ENCODE results near the gene FGF12. TPM values are rescaled to one million over a fixed set of nuclear protein-coding genes. Genes with fewer than 3 reads are reported as not detected.

Gene FGF12
- total RNA-seq, 3 donors from 2014 or later = 0.44 to 2.1 (median 0.66) TPM

- TF ChIP-seq POLR2AphosphoS5 (IDR thresholded peaks at IDR 0.05) = no peak
- no peak for TF ChIP-seq POLR2A (IDR thresholded peaks at IDR 0.05)
- no peak for TF ChIP-seq CTCF (IDR thresholded peaks at IDR 0.05)
- Histone ChIP-seq H3K4me3 (no peak overlapping the region), H3K9me3 (no peaks in the 10 kb centered on the region), H3K27me3 (no peaks in the 10 kb centered on the region), H3K4me1 (no peaks in the 10 kb centered on the region), H3K27ac (no peak overlapping the region), H3K36me3 (no peaks in the 10 kb centered on the region)
- intact Hi-C loops (cut with DNase I; ENCODE audit: low total_unique reads) = no loop called here
- no peak for DNase-seq (ENCODE audit: low spot score in 2 of 2)
Observed at GRCh38 chr3:192641919-192642318, 85.4 kb downstream of the FGF12 start.

- H3K36me3 ChIP-seq = no peaks in the 10 kb centered on the region
- no peaks in the 10 kb centered on the region for H3K4me1 ChIP-seq
- no peak for TF ChIP-seq POLR2AphosphoS5 (IDR thresholded peaks at IDR 0.05)
- H3K9me3 ChIP-seq = no peaks in the 10 kb centered on the region
- no peak for DNase-seq (ENCODE audit: low spot score in 2 of 2)
- no peak overlapping the region for H3K27ac ChIP-seq
- H3K4me3 ChIP-seq = no peak overlapping the region
- intact Hi-C loops (cut with DNase I; ENCODE audit: low total_unique reads) = no loop called here
- H3K27me3 ChIP-seq = no peaks in the 10 kb centered on the region
Observed at GRCh38 chr3:192639987-192640386, 87.4 kb downstream of the FGF12 start.

GRCh38 chr3:192637803-192638202, 89.5 kb downstream of the FGF12 start:
- H3K4me1 ChIP-seq = no peaks in the 10 kb centered on the region
- no peaks in the 10 kb centered on the region for H3K27me3 ChIP-seq
- no peak overlapping the region for H3K4me3 ChIP-seq
- intact Hi-C loops (cut with DNase I; ENCODE audit: low total_unique reads) = no loop called here
- no peaks in the 10 kb centered on the region for H3K9me3 ChIP-seq
- no peak for TF ChIP-seq CTCF (IDR thresholded peaks at IDR 0.05)
- no peak for TF ChIP-seq POLR2AphosphoS5 (IDR thresholded peaks at IDR 0.05)
- no peak for TF ChIP-seq POLR2A (IDR thresholded peaks at IDR 0.05)
- no peak for DNase-seq (ENCODE audit: low spot score in 2 of 2)
- H3K27ac ChIP-seq = no peak overlapping the region
- H3K36me3 ChIP-seq = no peaks in the 10 kb centered on the region

GRCh38 chr3:192636517-192637444, 90.6 kb downstream of the FGF12 start:
- intact Hi-C loops (cut with DNase I; ENCODE audit: low total_unique reads) = no loop called here
- no peak overlapping the region for H3K27ac ChIP-seq
- no peaks in the 10 kb centered on the region for H3K9me3 ChIP-seq
- no peak for TF ChIP-seq CTCF (IDR thresholded peaks at IDR 0.05)
- no peak for TF ChIP-seq POLR2AphosphoS5 (IDR thresholded peaks at IDR 0.05)
- TF ChIP-seq POLR2A (IDR thresholded peaks at IDR 0.05) = no peak
- H3K4me3 ChIP-seq = no peak overlapping the region
- H3K27me3 ChIP-seq = no peaks in the 10 kb centered on the region
- DNase-seq (ENCODE audit: low spot score in 2 of 2) = no peak
- H3K36me3 ChIP-seq = no peaks in the 10 kb centered on the region
- H3K4me1 ChIP-seq = no peaks in the 10 kb centered on the region

- no peak for TF ChIP-seq POLR2A (IDR thresholded peaks at IDR 0.05)
- no peak for TF ChIP-seq CTCF (IDR thresholded peaks at IDR 0.05)
- TF ChIP-seq POLR2AphosphoS5 (IDR thresholded peaks at IDR 0.05) = no peak
- no peaks in the 10 kb centered on the region for H3K27me3 ChIP-seq
- no peaks in the 10 kb centered on the region for H3K4me1 ChIP-seq
- intact Hi-C loops (cut with DNase I; ENCODE audit: low total_unique reads) = no loop called here
- no peak overlapping the region for H3K4me3 ChIP-seq
- H3K27ac ChIP-seq = no peak overlapping the region
- no peak for DNase-seq (ENCODE audit: low spot score in 2 of 2)
- H3K36me3 ChIP-seq = no peaks in the 10 kb centered on the region
- no peaks in the 10 kb centered on the region for H3K9me3 ChIP-seq
Observed at GRCh38 chr3:192629429-192629828, 97.9 kb downstream of the FGF12 start.

Data from breast epithelium (tissue), 4 donors.